Stimulated activated CD4-positive, alpha-beta T cell treated with anti-CD3 and anti-CD28 coated beads, TNF-alpha, amount 100 ng/mL, for 1 hour (primary cell): ENCODE data around the gene NTN3.
A peak's percentile ranks its signal among the peaks of the same experiment; 100 is the strongest.
"Not testable (repeated sequence)": the region's sequence is repeated elsewhere in the genome, so short reads cannot be mapped to it uniquely, and the experiment has no call there.

Source experiments
- DNase-seq, 3 donors: peaks; one replicate each; pipeline ENCODE4 v3.0.0-alpha.2; 2020; ENCODE audit warnings: low read depth in 3 of 3, low spot score in 1 of 3

NTN3 gene

DNA sequence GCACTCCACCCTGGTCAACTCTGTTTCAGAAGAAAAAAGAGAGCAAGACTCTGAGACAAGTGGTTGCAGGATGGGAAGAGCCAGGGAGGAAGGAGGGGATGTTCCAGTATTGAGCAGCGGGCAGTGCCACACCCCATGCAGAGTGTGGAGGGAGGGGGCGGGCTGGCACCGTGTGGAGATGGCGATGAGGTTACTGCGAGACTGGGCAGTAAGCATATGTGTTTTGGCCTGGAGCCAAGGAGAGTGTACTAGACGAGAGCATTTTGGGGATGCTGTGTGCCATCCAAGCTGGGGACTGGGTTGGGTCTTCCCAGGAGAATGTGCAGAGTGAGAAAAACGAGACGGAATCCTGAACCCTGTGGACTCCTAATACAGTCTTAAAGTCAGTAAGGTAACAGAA is 7.2 kb downstream of the NTN3 start:
- no peak for DNase-seq

- DNase-seq: not testable (repeated sequence)
These were observed 8.9 kb downstream of the NTN3 start for GRCh38 chr16:2479996-2480395.

- DNase-seq: no peak
These were observed 9.9 kb downstream of the NTN3 start for GRCh38 chr16:2480948-2481347.

- DNase-seq: no peak
These were observed 10.6 kb downstream of the NTN3 start for GRCh38 chr16:2481676-2482075.

- no peak for DNase-seq
These were observed 11.2 kb downstream of the NTN3 start for GRCh38 chr16:2482249-2482648.

- no peak for DNase-seq
These were observed 11.8 kb downstream of the NTN3 start for GRCh38 chr16:2482708-2483534.

- no peak for DNase-seq
These were observed 13.1 kb downstream of the NTN3 start for GRCh38 chr16:2483939-2484897.

GRCh38 chr16:2484898-2485508 is 13.9 kb downstream of the NTN3 start:
- DNase-seq: no peak

DNA sequence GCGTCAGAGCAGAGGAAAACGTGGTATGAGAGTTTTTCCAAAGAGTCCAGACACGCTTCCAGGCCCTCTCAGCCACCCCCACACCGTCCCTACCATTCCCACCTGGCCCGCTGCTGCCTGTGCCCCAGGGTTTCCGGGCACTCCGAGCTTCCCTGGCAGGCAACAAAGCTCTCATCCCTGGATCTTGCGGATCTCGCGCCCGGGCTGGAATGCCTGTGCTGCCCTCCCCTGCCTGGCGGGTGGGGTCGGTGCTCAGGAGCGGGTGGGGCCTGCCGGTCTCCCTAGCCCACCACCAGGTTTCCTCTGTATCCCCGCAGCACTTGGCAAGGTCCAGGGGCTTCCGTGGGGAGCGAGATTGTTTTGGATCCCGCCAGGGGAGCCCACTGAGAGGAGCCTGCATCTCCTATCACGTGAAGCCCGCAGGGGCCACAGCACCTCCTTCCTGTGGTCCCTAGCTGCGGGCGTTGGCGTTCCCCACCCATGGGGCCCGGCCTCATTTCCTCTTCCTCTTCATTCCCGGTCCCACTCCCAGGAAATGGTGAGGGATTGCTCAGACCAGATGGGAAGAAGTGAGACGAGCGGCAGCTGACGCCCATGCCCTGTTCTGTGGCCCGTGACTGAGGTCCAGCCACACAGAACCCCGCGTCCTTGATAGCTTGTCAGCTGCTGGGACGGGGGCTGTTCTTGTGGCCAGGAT is 14.9 kb downstream of the NTN3 start:
- no peak for DNase-seq

DNA sequence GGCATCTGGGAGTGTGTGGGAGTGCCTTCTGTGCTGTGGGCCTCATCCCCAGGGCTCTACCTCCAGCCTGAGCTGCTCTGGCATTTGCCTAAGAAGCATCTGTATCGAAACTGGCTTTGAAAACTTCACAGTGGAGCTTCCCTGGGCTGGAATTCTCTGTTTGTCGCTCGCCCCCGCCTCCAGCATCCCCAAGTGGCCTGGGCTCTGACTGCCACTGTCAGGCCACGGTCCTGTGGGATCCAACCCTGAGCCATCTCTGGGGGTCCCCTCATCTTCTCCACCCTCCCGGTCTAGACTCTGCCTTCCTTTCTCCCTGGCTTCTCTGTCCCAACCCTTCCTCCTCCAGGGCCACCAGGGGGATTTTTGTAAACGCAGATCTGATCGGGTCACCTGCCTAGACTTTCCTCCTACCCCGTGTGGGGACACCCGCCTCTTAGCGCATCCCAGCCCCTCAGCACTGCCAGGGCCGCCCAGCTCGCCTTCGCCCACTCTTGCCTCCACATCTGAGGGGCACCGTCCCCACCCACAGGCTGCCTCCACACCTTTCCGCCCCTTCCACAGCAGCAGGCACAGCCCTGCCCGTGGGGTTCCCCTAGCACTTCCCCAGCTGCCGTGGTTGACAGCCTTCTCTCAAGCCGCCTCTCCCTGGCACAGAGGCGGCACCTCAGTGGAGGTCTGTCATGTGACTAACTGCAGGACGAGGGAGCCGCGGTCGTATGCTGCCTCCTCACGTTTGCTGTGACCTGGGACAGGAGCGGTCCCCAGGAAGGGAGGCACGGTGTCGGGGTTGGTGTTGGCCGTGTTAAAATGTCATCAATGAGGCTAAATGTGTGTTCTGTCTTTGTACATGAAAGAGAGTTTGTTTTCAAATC is 15.8 kb downstream of the NTN3 start:
- peak; percentile 59 to 74 (median 63) for DNase-seq

DNA sequence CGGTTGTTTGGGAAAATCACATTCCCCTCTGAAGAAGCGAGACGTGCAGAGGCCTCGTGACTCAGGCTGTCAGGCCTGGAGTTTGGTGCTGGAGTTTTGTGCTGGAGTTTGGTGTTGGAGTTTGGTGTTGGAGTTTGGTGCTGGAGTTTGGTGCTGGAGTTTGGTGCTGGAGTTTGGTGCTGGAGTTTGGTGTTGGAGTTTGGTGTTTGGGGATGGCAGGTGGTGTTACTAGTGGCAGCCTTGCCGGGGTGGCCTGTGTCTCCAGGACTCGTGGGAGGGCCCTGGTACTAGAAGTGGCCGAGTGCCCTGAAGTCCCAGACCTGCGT is 16.4 kb downstream of the NTN3 start:
- no peak for DNase-seq

DNA sequence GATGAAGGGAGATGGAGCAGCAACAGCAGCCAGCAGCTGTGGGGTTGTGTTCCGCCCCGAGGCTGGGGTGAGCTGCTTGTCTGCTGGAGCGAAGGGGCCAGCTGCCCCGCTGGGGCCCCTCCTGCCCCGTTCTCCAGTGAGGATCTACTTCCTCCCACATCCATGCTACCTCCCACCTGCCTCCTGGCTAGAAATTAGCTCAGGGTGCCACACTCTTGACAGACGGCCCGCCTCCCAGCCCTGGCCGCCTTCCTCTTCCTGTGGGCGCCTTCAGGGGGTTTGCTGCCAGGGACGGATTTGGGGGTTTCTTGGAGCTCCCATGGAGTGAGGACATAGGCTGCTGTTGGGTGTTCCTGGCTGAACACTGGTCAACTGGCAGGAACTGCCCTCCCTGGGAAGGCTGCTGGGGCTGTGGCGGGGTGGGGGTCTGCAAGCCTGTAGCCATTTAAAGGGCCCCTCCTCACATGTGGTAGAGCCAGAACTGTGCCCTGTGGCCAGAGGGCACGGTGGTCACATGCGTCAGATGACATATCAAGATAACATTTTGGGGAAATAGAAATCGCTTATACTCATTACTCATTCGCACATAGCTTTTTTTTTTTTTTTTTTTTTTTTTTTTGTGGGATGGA is 16.9 kb downstream of the NTN3 start:
- DNase-seq: no peak

GRCh38 chr16:2489581-2489980 is 18.5 kb downstream of the NTN3 start:
- DNase-seq: no peak

DNA sequence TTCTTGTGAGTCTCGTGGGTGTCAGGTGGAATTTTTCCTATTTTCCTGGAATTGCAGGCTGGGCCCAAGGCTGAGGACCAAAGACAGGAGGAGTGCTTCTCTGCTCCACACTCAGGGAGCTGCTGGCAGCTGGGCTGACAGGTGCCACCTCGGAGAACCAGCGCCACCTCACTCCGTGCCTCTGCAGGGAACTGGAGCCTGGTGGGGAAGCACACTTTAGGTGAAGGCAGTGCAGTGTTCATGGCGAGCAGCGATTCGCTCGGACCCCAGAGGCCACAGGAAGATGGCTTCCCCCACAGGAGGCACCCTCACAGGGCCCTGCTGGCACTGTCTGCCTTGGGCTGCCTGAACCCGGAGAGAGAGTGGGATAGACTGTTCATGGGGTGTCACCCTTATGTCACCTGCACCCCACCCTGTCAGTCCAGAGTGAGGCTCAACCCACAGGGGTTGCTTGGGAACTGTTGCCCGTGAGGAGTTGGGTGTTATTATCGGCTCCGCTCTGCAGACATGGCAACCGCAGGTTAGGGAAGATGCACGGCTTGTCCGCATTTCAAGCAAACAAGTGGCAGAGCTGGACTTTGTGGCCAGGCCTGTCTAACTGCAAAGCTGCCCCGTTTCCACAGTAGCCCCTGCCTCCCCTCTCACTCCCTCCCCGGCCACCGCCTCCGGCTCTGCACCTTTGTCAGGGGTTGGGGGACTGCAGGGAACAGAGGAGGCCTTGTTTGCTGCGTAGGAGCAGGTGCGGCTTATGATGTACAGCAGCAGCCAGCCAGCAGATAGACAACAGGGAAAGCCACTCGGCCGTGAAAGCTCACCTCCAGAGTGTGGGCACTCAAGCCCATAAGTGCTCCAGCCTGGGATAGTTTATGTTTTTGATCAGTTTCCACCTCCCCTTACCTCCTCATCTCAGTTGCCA is 19.4 kb downstream of the NTN3 start:
- DNase-seq: no peak

GRCh38 chr16:2492292-2492691 is 21.2 kb downstream of the NTN3 start:
- DNase-seq: no peak

DNA sequence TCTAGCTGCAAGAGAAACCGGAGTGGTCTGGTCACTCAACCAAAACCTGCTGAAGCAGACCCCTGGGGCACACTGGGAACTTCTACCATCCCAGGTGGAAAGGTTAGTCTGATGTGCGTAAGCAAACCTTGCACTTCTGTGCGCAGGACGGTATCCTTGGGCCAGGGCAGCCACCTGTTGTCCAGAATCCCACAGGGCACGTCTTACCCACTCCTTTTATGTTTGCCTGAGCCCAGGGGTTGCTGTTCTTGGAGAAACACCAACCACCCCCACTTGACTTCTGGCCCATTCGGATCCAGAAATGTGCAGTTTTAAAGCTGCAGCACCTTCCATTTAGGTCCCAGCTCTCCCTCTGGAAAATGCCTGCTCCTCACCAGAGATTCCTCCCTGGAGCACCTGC is 22.5 kb downstream of the NTN3 start:
- no peak for DNase-seq

DNA sequence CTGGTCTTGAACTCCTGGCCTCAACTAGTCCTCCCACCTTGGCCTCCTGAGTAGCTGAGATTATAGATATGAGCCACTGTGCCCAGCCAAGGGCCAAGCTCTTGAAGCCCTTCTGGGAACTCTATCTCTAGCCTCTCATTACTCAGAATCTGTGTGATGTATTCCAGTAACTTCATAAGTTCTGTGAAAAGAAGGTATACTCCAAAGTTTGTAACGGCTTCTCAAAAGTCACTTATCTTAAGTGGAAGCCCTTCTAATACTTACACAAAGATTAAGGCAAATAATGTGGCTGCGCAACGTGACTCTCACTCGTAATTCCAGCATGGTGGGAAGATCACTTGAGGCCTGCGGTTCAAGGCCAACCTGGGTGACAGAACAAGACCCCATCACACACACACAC is 23.5 kb downstream of the NTN3 start:
- DNase-seq: no peak

DNA sequence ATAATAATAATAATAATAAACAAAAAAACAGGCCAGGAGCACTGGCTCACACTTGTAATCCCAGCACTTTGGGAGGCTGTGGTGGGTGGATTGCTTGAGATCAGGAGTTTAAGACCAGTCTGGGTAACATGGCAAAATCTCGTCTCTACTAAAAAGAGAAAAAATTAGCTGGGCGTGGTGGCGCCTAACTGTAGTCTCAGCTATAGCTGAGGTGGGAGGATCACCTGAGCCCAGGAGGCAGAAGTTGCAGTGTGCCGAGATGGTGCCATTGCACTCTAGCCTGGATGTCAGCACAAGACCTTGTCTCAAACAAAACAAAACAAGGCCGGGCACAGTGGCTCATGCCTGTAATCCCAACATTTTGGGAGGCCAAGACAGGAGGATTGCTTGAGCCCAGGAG is 23.9 kb downstream of the NTN3 start:
- DNase-seq: no peak
